CD4-positive, alpha-beta T cell treated with Interleukin-15 for 4 hours (primary cell): ENCODE measurements around the gene KRTAP12-1.

Experiments
- DNase-seq: peaks from one replicate; pipeline ENCODE4 v3.0.0-alpha.2; 2020; ENCODE audit warnings: low spot score

The KRTAP12-1 gene, protein sequence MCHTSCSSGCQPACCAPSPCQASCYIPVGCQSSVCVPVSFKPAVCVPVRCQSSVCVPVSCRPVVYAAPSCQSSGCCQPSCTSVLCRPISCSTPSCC

DNA sequence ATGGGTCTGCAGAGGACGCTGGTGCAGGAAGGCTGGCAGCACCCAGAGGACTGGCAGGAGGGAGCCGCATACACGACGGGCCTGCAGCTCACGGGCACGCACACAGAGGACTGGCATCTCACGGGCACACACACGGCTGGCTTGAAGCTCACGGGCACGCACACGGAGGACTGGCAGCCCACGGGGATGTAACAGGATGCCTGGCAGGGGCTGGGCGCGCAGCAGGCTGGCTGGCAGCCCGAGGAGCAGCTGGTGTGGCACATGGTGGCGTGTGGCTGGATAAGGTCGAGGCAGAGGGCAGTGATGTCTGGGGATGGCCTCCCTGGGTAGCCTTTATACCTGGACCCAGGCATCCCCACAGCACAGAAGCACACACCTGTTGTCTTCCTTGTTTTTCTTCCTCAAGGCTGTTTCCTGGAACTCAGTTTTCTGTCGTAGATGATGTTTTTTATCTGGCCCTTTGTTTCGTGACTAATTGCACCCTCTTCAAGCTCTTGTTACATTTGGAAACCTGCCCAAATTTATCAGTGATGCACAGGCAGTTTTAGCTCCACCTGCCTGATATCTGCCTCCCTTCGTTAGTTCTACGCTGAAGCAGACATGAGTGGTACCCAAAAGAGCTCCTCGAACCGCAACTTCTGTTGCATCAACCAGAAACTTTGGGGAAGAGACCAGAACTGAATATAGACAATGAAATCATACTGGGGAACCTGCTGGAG, at the start of gene KRTAP12-1:
TSS of gene KRTAP12-1 (minus strand) at position 303 of the 719 bp plus-strand sequence. CDS start at position 263, 40 bp downstream.
- DNase-seq, result no peak

DNA sequence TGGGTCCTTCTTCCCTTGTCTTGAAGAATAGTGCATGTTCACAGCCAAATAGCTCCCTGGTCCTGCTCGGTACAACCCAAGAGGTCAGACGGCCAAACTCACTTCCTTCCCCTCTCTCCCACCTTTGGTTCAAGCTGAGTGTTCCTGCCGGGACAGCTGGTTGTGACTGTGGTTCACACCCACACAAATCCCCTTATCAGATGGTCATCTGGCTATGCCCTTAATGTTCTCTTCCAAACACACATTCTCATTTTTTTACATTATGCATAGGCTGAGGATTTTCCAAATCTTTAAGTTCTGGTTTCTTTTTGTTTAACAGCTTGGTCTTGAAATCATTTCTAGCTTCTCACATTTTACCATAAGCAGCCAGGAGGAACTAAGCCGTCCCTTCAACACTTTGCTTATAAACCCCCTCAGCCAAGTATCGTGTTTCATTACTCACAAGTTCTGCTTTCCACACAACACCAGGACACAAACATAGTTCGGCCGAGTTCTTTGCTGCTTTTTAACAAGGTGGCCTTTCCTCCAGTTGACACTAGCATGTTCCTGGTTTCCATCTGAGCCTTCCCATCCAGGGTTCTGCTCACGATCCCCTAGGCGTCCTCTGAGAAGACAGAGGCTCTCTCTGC, 49.1 kb upstream of the KRTAP12-1 start:
- no peak for DNase-seq

DNA sequence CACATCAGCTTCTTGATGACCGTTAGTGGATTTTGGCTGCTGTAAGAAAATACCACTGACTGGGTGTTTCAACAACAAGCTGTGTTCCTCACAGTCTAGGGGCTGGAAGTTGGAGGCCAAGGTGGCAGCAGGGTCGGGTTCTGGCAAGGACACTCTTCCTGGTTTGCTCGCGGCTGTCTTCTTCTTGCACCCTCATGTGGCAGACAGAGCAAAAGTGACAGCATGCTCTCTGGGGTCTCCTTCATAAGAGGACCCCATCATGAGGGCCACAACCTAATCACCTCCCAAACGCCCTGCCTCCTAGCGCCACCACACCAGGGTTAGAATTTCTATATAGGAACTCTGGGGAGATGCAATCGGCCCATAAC, 48.0 kb upstream of the KRTAP12-1 start:
- DNase-seq, result no peak

DNA sequence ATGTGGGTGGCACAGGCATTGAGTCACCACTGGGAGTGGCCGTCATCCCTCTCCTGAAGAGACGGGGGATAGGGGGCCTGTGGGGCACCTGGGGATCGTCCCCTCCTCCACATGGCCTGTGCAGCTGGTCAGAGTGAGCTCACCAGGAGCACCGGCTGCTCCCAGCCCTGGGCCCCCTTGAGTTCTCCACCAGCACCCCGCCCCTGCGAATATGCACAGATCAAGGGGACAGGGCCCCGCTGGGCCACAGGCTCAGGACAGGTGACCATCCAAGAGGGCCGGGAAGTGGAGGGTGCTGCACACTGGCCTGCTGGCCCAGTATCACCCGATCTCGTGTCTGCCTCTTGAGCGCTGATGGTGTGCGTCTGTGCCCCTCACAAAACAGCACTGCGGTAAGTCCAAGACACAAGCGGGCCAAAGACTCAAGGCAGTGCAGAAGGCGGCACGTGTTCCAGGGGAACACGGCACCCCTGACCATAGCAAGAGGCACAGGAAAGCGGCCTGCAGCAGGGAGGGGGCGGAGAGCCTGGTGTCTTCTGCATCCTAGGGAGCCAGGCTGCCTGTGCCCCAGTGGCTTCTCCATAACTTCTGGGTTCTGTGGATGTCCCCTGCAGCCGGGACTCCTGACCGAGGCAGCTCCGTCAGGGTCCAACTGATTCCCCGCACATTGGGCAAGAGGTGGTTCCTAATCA, 47.5 kb upstream of the KRTAP12-1 start:
- DNase-seq, result no peak

DNA sequence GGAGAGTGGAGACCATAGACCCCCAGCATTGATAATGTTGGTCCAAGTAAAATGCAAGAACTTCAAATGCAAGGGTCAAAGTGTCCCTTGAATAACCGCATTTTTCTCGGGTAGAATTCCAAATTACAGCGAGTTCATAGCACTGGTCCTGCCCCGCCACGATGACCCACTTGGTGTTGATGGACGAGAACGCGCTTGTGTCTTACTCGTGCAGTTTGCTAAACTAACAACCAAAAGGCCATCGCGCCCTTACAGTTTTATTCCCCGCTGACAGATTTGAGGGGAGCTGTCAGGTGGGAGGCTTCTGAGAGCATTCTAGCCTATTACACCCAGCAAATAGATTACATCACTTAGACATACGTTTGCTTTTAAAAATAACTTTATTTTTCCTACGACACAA, 46.8 kb upstream of the KRTAP12-1 start:
- DNase-seq, result no peak

DNA sequence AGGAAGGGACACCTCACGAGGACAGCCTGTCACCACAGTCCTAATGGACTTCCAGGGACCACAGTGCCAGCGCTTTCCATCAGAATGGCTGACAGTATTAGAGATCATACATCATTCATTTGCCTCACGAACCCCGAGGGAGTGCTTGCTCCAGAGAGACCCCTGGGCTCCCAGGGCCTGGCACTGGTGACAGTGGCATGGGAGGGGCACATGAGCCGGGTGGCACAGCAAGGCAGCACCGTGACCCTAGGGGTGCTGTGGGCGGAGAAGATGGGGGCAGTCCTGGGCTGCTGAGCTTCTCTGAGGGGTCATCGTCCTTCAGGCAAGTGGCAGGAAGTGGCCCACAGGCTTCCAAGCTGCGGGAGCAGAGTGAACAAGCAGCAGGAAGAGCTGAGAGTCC, 45.8 kb upstream of the KRTAP12-1 start:
- DNase-seq, result no peak

DNA sequence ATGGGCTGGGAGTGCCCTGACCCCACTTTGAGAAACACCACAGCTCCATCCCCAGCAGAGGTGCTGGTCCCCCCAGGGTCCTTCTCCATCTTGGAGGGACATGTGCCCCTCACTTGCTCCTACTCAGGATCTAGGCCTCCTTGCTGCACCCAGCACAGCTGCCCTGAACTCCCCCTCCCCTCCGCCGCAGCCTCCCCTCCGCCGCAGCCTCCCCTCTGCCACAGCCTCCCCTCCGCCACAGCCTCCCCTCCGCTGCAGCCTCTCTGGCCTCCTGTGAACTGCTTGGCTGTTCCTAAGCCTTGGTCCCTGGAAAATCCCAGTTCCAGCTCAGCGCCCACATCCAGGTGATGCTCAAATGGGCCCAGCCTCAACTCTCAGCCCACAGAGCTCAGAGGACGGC, 45.4 kb upstream of the KRTAP12-1 start:
- no peak for DNase-seq

DNA sequence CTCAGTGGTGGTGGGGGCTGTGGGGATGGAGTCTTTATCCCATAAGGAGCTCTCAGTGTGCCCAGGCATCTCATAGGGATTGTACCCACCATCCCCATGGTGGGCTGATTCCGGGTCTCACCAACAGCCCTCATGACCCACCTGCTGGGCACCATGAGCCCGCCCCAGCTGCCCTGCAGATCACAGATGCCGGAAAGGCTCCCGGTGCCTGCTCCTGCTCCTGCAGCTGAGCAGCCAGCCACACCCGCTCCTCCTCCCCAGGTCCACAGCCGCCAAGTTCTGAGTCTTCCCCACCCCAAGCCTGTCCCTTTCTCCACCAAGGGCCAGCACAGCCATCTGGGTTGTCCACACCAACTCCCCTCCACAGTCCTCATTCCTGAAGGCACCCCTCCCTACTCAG, 44.9 kb upstream of the KRTAP12-1 start:
- DNase-seq, result no peak

DNA sequence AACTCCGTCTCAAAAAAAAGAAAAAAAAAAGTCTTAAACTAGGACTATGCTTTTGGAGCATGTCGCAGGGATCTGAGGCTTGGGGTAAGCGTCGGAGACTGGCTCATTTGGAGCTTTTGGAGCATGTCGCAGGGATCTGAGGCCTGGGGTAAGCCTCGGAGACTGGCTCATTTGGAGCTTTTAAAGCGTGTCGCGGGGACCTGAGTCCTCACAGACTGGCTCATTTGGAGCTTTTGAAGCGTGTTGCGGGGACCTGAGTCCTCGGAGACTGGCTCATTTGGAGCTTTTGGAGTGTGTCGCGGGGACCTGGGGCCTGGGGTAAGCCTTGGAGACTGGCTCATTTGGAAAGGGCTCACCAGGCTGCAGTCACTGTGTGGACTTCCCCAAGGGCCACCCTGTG, 43.0 kb upstream of the KRTAP12-1 start:
- DNase-seq, result no peak

DNA sequence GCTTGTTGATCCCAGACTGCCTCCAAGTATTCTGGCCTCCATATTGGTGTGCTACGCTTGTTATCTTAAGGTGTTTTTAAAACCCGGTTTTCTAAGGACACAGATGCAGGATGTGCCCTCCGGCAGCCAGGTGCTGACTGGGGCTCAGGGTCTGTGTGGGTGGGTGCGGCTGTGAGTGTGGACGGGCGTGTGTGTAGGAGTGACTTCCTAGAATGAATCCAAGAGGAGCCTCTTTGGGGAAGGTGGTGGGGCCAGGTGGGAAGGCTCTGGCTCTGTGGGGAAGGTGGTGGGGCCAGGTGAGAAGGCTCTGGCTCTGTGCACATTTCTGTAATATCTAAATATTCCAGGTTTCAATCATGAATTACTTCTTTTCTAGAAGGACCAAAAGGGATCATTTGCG, 42.2 kb upstream of the KRTAP12-1 start:
- DNase-seq, result no peak

DNA sequence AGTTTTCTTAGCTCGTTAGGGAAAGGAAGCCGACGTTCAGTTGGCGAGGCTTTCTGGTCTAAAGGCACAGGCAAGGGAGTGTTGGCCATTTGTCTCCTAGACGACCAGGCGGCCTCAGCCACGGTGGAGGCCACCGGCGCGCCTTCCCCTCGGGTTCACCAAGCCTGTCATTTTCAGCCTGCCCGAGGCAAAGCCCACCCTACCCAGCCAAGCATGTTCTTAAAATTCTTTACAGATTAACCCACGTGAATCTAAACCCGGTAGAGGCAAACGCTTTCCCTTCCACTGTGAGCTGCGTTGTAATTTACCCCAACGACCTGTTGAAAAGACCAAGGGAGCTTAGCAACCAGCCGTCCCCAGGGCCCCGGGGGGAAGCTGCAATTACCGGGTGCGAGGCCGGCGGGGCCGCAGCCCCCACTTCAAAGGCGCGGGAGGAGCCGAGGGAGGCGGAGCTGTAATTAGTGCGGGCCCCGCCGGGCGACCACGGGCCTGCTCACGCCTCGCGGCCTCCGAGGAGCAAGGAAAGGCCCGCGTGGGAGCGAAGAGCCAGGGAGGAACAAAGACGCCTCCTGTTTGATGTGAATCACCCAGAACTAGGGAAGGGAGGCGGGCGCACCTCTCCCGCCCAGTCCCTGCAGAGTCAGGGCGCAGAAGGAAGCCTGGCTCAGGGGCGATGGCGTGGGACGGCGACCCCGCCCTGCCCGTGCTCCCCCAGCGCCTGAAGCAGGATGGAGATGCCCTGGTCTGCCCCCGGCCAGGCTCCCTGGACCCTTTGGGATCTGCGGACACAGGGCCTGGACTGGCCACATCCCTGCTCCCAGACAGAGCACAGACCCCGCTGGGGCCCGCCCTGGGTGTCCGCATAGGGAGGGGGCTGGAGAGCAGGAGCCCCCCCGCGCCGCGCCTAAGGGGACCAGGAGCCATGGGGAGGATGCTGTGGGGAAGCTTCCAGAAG, 41.5 kb upstream of the KRTAP12-1 start:
- no peak for DNase-seq

DNA sequence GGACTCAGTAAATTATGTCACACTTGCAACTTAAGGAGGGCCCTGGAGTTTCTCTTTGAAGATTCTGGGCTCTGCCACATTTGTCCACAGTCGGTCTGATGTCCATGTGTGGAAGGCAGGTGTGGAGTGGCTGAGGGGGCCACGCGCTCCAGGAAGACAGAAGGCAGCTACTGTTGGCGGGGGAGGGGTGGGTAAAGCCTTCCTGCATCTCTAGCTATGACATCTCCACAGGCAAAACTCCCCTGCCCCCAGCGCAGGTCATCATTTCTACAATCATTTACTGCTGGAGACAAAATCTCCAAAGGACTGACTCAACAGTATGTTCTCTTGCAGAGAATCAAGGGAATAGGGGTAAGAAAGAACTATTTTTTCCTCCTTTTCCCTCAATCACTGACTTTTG, 40.8 kb upstream of the KRTAP12-1 start:
- no peak for DNase-seq

DNA sequence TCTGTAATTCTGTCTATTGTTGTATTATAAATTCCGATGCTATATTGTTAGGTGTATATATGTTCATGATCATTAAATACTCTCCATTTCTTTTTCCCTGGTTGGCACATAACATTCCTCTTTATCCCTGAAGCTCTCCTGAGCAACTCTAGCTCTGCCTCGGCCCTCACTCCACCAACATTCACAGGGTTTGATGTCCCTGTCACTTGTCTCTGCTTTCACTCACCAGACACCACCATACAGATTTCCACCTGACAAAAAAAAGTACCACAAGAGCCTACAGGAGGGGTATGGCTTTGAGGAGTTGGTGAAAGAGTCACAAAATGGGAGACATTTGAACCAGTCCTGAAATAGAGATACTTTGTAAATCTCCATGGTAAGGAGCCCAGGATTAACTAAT, 38.2 kb upstream of the KRTAP12-1 start:
- no peak for DNase-seq

DNA sequence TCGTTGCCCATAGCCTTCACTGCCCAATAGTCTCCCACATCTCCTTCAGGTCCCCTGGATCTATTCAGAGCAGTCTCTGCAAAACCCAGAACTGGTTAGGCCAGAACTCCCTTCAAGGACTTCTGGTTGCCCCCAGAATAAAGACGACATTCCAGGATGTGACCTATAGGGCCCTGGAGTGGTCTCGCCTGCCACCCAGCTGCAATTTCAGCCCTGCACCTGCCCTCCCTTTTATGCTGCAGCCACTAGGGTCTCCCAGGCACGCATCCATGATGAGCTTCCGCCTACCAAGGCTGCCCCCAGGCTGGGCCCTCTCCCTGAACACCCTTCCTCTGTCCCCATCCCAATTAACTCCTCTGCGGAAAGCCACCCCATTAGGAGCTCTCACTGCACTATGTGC, 36.6 kb upstream of the KRTAP12-1 start:
- DNase-seq, result no peak

DNA sequence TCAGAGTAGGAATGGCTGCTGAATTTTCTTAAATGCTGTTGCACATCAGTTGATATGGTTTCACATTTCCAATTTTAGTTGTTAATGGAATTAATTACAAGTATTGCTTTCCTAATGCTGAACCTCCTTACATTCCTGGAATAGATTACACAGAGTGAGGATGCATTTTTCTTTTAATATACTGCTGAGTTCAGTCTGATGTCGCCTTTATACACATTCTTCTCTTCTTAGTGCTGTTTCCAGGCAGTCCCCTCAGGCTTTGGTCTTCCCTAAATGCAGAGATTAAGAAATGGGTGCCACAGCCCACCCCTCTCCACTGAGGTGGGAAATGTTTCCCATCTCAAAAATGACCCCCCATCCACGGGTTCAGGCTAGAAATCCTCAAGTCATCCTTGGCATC, 36.1 kb upstream of the KRTAP12-1 start:
- no peak for DNase-seq

DNA sequence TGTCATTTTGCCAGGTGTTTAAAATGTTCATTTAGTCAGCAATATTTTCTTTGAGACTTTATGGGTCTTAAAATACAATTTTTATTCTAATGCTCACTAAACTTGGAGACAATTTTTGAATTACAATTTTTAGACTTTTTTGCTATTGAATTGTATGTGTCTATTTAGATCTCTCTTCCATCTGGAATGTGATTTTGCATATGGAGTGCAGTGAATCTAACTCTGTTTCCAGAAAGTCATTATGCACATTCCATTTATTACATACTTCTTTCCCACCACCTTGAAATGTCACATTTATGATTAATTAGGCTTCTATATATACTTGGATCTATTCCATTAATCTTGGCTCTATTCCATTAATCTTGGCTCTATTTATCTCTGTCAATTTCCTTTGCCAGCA, 35.0 kb upstream of the KRTAP12-1 start:
- no peak for DNase-seq

DNA sequence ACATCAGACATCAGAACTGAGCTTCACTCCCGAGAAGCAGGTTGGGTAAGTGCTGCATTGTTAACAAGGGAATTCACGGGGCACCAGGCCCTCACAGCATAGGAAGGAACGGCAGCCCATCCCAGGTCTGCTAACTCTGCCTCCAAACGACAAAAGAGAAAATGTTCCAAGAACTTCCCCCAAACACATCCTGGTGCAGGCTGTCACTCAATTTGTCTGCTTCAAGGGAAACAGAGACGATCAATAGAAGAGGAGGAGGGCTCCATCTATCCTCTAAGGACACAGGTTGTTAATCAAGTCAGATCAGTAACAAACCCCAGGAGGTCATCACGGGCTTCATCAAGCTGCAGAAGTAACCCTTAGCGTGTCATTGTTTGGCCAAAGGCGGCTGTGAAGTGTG, 32.9 kb upstream of the KRTAP12-1 start:
- no peak for DNase-seq

DNA sequence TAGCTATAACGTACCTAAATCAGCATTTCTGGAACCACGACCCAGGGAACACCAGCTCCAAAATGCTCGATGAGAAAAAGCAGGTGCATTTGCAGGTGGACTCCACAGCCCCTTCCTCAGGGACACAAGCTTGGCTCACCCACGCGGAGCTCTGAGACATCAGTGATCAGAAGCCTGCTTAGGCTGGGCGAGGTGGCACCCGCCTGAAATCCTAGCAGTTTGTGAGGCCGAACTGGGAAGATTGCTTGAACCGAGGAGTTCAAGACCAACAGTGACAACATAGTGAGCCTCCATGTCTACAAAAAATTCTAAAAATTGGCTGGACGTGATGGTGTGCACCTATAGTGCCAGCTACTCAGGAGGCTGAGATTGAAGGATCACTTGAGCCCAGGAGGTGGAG, 31.9 kb upstream of the KRTAP12-1 start:
- no peak for DNase-seq

DNA sequence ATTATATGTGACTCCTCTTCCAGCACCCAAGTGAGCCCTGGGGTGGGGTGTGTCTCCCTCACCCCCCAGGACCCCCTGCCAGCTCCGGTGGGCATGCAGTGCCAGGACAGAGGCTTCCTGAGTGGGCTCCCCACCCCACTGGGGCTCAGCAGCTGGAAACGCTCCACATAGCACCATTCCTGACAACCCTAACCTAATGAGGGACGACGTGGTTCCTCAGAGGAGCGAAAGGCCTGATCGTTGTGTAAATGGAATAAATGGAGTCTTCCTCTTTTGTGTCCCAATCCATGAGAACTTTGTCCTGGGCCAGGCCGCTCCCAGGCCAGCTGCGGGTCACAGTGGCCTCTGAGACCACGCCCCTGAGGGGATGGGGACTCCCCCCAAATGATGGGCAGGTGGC, 31.2 kb upstream of the KRTAP12-1 start:
- DNase-seq, result no peak

DNA sequence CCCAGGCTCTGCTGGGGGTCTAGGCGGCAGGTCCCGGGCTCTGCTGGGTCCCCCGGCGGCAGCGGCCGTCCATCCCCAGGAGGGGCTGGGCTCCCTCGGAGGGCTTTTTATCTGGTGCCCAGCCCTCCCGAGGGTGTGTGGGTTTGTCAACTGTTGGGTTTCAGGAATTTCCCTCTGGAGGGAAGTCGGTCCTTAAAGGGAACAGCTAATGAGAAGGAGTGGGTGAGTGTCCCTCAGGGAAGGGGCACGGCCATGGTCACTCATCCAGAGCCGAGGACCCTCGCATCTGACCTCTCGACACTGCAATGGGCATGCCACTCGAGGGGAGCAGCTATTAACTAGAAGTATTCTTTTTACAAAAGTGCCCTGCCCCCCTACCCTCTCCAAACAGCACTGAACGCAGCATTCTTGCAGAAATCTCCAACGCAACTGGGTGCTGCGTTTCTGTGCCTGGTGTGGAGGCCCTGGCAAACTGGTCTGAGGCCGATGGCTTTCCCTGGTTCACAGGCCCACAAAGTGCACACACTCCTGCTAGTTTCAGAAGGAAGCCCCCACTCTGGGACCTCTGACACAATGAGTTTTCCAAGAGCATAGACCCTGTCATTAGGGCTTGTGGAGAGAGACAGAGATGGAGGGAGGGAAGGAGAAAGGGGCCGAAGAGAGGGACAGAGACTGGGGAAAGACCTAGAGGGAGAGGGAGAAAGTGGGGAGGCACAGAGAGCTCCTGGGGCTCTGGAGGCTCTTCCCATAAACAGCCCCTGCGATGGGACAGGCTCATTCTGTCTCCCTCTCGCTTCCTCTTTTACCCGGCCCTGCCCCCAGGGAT, 30.5 kb upstream of the KRTAP12-1 start:
- DNase-seq, result no peak
